Measurements from ENCODE around the gene TRIOBP.

DNA sequence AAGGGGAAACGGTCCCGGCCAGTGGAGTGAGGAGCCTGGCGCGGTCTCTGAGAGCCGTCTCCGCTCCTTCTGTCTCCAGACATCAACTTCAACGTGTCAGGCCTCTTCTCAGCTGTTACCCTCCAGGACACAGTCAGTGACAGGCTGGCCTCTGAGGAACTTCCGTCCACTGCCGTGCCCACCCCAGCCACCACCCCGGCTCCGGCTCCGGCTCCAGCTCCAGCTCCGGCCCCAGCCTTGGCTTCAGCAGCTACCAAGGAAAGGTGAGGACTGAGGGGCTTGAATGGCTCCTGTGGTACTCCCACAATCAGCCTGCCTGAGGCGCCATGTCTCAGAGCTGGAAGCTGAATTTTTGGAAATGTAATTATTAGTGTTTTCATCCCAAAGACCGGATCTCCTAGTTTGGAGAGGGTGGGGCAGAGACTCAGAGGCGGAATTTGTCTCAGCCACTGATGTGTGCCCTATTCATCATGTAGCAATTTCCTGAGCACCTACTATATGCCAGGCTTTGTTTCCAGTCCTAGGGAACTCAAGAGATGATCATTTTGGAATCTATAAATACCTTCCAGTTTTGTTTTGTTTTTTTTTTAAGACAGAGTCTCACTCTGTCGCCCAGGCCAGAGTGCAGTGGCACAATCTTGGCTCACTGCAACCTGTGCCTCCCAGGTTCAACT, 46.2 kb upstream of the TRIOBP start:
- TF ChIP-seq, protein P1, sequence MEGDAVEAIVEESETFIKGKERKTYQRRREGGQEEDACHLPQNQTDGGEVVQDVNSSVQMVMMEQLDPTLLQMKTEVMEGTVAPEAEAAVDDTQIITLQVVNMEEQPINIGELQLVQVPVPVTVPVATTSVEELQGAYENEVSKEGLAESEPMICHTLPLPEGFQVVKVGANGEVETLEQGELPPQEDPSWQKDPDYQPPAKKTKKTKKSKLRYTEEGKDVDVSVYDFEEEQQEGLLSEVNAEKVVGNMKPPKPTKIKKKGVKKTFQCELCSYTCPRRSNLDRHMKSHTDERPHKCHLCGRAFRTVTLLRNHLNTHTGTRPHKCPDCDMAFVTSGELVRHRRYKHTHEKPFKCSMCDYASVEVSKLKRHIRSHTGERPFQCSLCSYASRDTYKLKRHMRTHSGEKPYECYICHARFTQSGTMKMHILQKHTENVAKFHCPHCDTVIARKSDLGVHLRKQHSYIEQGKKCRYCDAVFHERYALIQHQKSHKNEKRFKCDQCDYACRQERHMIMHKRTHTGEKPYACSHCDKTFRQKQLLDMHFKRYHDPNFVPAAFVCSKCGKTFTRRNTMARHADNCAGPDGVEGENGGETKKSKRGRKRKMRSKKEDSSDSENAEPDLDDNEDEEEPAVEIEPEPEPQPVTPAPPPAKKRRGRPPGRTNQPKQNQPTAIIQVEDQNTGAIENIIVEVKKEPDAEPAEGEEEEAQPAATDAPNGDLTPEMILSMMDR (IDR thresholded peaks at IDR 0.05; ENCODE audit: insufficient read depth, low read depth, low read length): no peak
- no peak for TF ChIP-seq EZH2 (IDR thresholded peaks at IDR 0.05; ENCODE audit: insufficient read depth, low read length)

Data from astrocyte (in vitro differentiated cells and primary cell).